Activated naive CD8-positive, alpha-beta T cell (primary cell): ENCODE results near the gene KIF5A.
A peak's percentile ranks its signal among the peaks of the same experiment; 100 is the strongest.

ENCODE experiments used
- H3K27ac Mint-ChIP-seq: one replicate; pipeline ENCODE4 v1.8.0; 2021; ENCODE audit warnings: mixed read lengths
- H3K27me3 Mint-ChIP-seq: one replicate; pipeline ENCODE4 v1.8.0; 2021; ENCODE audit warnings: mixed read lengths
- H3K36me3 Mint-ChIP-seq: one replicate; pipeline ENCODE4 v1.8.0; 2021; ENCODE audit warnings: mixed read lengths
- H3K4me1 Mint-ChIP-seq: one replicate; pipeline ENCODE4 v1.8.0; 2021; ENCODE audit warnings: low read depth, mixed read lengths
- H3K4me3 Mint-ChIP-seq: one replicate; pipeline ENCODE4 v1.8.0; 2021; ENCODE audit warnings: mild to moderate bottlenecking, mixed read lengths
- H3K9me3 Mint-ChIP-seq: one replicate; pipeline ENCODE4 v1.8.0; 2021; ENCODE audit warnings: low read depth, mixed read lengths

Gene KIF5A

GRCh38 chr12:57606399-57606798 is 56.6 kb downstream of the KIF5A start:
- Mint-ChIP-seq H3K27ac (no peak overlapping the region), H3K9me3 (no peaks in the 10 kb centered on the region), H3K4me1 (peaks cover 36% of the 10 kb centered on the region), H3K4me3 (peak overlapping the region; percentile 33), H3K27me3 (no peaks in the 10 kb centered on the region), H3K36me3 (peaks cover 7% of the 10 kb centered on the region)

DNA sequence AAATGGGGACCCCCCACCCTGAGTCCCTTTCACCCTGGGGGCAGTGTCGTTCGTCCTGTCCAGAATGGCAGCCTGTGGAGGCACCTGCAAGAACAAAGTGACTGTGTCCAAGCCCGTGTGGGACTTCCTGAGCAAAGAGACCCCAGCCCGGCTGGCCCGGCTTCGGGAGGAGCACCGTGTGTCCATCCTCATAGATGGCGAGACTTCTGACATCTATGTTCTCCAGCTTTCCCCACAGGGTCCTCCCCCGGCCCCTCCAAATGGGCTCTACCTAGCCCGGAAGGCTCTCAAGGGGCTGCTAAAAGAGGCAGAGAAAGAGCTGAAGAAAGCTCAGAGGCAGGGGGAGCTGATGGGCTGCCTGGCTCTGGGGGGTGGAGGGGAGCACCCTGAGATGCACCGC is 57.0 kb downstream of the KIF5A start:
- Mint-ChIP-seq H3K9me3 (no peaks in the 10 kb centered on the region), H3K4me3 (peak overlapping the region; percentile 33), H3K27ac (no peak overlapping the region), H3K36me3 (peaks cover 7% of the 10 kb centered on the region), H3K4me1 (peaks cover 37% of the 10 kb centered on the region), H3K27me3 (no peaks in the 10 kb centered on the region)

GRCh38 chr12:57607958-57608663 is 58.3 kb downstream of the KIF5A start:
- H3K4me3 Mint-ChIP-seq: no peak overlapping the region
- peaks cover 35% of the 10 kb centered on the region for H3K4me1 Mint-ChIP-seq
- no peaks in the 10 kb centered on the region for H3K9me3 Mint-ChIP-seq
- no peaks in the 10 kb centered on the region for H3K27me3 Mint-ChIP-seq
- no peak overlapping the region for H3K27ac Mint-ChIP-seq
- no peaks in the 10 kb centered on the region for H3K36me3 Mint-ChIP-seq

- H3K36me3 Mint-ChIP-seq: no peaks in the 10 kb centered on the region
- H3K27me3 Mint-ChIP-seq: no peaks in the 10 kb centered on the region
Observed at GRCh38 chr12:57609101-57609780, 59.4 kb downstream of the KIF5A start.

GRCh38 chr12:57609781-57610553 is 60.1 kb downstream of the KIF5A start:
- Mint-ChIP-seq H3K4me1 (peaks cover 21% of the 10 kb centered on the region), H3K36me3 (no peaks in the 10 kb centered on the region), H3K27me3 (no peaks in the 10 kb centered on the region), H3K27ac (no peak overlapping the region), H3K9me3 (no peaks in the 10 kb centered on the region), H3K4me3 (peak overlapping the region; percentile 81)

More at GRCh38 chr12:57609101-57609780, 59.4 kb downstream of the KIF5A start:
- peaks cover 24% of the 10 kb centered on the region for H3K4me1 Mint-ChIP-seq
- no peak overlapping the region for H3K4me3 Mint-ChIP-seq
- H3K27ac Mint-ChIP-seq: no peak overlapping the region
- H3K9me3 Mint-ChIP-seq: no peaks in the 10 kb centered on the region

- H3K36me3 Mint-ChIP-seq: no peaks in the 10 kb centered on the region
- peak overlapping the region; percentile 81 for H3K4me3 Mint-ChIP-seq
- no peaks in the 10 kb centered on the region for H3K27me3 Mint-ChIP-seq
- no peak overlapping the region for H3K27ac Mint-ChIP-seq
- no peaks in the 10 kb centered on the region for H3K9me3 Mint-ChIP-seq
- peaks cover 15% of the 10 kb centered on the region for H3K4me1 Mint-ChIP-seq
Observed at GRCh38 chr12:57610554-57611107, 60.8 kb downstream of the KIF5A start.

- no peaks in the 10 kb centered on the region for H3K9me3 Mint-ChIP-seq
- H3K27ac Mint-ChIP-seq: peak within 1 kb of the TSS; percentile 41
- peak within 1 kb of the TSS; percentile 81 for H3K4me3 Mint-ChIP-seq
- H3K36me3 Mint-ChIP-seq: no peaks in the 10 kb centered on the region
- H3K4me1 Mint-ChIP-seq: peaks cover 13% of the 10 kb centered on the region
- peaks cover 4% of the 10 kb centered on the region for H3K27me3 Mint-ChIP-seq
Observed at GRCh38 chr12:57611108-57611826, 61.4 kb downstream of the KIF5A start, which contains the start of gene ARHGEF25. TSS of gene ARHGEF25 (plus strand) at chr12:57611435. CDS start at chr12:57611895, 460 bp downstream.

DNA sequence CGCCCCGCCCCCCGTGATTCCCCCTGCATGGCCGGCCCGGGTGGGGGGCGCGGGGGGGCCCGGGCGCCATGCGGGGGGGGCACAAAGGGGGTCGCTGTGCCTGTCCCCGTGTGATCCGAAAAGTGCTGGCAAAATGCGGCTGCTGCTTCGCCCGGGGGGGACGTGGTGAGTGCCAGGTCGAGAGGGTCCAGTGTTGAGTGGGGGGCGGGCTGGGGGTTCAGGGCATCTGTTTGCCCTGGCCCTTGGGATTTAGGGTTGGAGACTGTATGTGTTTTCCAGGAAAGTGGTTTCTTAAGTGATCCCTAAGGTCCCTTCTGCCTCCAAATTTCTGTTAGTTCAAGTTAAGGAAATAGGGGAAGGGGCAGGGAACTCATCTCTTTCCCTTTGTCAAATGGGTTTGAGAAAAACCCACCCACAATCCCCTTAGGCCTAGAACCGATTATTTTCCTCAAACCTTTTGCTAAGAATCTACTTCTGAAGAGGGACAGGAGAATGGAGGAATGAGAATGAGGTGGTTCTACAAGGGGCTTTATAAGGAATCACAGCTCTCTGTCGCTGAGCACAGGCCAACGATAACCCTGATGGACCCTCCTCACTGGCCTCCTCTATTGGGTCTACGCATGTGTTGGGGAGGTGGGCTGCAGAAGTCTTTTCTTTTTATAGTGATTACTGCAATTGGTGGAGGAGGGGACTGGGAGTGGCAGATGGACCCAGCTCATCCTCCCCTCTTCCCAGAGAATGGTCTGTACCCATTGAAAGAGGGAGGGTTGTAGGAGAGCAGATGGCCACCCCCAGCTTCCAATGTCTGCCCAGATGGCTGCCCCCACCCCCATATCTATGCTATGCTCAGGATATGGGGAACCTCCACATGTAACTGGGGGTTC is 62.2 kb downstream of the KIF5A start:
- no peaks in the 10 kb centered on the region for H3K36me3 Mint-ChIP-seq
- peaks cover 11% of the 10 kb centered on the region for H3K4me1 Mint-ChIP-seq
- peak overlapping the region; percentile 80 for H3K4me3 Mint-ChIP-seq
- H3K9me3 Mint-ChIP-seq: no peaks in the 10 kb centered on the region
- peaks cover 4% of the 10 kb centered on the region for H3K27me3 Mint-ChIP-seq
- H3K27ac Mint-ChIP-seq: peak overlapping the region; percentile 41

GRCh38 chr12:57612711-57613426 is 63.0 kb downstream of the KIF5A start:
- Mint-ChIP-seq H3K9me3 (no peaks in the 10 kb centered on the region), H3K4me1 (peaks cover 11% of the 10 kb centered on the region), H3K36me3 (no peaks in the 10 kb centered on the region), H3K27me3 (peaks cover 11% of the 10 kb centered on the region), H3K4me3 (no peak overlapping the region), H3K27ac (no peak overlapping the region)

- Mint-ChIP-seq H3K4me3 (no peak overlapping the region), H3K27ac (no peak overlapping the region), H3K9me3 (no peaks in the 10 kb centered on the region), H3K27me3 (peaks cover 14% of the 10 kb centered on the region), H3K36me3 (no peaks in the 10 kb centered on the region), H3K4me1 (peaks cover 11% of the 10 kb centered on the region)
Observed at GRCh38 chr12:57613427-57614109, 63.7 kb downstream of the KIF5A start.

GRCh38 chr12:57614178-57614947 is 64.5 kb downstream of the KIF5A start:
- Mint-ChIP-seq H3K9me3 (no peaks in the 10 kb centered on the region), H3K4me1 (peaks cover 14% of the 10 kb centered on the region), H3K36me3 (no peaks in the 10 kb centered on the region), H3K27ac (no peak overlapping the region), H3K4me3 (no peak overlapping the region), H3K27me3 (peaks cover 20% of the 10 kb centered on the region)

- Mint-ChIP-seq H3K36me3 (no peaks in the 10 kb centered on the region), H3K27me3 (peaks cover 22% of the 10 kb centered on the region), H3K4me1 (peaks cover 13% of the 10 kb centered on the region), H3K9me3 (no peaks in the 10 kb centered on the region), H3K4me3 (no peak overlapping the region), H3K27ac (no peak overlapping the region)
Observed at GRCh38 chr12:57614948-57615500, 65.2 kb downstream of the KIF5A start.
